HG03025 (cell line): Measurements from ENCODE around the gene TAX1BP1.

Experiments
- ATAC-seq: cut with Tn5 transposase; IDR thresholded peaks from one replicate; pipeline ENCODE4 v1.9.1; 2021; ENCODE audit warnings: mild to moderate bottlenecking, moderate library complexity; ENCODE audit not compliant: unreplicated experiment, low FRiP score

The TAX1BP1 gene

DNA sequence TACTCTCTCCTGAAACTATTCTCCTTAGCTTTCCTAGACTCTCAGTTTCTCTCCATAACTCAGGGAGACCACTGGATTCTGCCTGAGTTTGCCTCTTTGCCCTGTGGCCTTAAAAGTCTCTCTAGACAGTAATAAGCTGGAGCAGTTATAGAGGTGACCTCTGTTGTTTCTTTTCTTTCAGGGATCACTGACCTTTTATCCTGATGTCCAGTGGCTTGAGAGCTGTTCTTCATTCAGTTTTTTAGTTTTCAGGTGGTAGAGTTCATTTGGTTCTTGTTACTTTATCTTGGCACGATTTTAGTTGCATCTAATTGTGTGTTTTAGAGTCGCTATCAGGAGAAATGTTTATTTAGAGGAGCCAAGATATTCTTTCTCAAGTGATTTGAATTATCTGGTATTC lies 37.7 kb downstream of the TAX1BP1 start:
- no peak for ATAC-seq

GRCh38 chr7:27779873-27780272 lies 39.9 kb downstream of the TAX1BP1 start:
- no peak for ATAC-seq

DNA sequence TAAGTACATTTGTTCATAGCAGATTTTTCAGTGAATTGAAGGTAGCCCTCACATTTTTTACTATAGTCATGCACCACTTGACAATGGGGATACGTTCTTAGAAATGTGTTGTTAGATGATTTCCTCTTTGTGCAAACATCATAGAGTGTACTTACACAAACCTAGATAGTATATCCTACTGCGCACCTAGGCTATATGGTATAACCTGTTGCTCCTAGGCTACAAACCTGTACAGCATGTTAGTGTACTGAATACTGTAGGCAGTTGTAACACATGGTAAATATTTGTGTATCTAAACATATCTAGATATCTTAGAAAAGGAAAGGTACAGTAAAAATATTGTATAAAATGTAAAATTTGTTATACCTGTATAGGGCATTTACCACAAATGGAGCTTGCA lies 41.2 kb downstream of the TAX1BP1 start:
- ATAC-seq = no peak

DNA sequence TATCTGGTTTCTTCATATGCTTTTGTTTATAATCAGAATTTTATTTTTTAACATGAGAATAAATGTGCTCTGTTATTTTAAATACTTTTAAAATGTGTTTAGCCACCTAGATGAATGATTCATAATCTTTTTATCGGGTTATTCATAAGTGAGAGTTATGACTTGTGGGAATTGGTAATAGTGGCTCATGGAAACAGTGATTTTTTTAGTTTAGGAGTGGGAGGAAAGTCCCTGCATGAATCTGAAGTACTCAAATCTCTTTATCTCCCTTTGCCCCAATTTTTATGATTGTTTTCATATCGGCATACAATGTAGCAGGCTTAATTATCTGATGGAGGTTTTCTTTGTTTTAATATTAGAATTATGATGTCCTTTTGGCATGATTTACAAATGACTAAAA lies 42.9 kb downstream of the TAX1BP1 start:
- no peak for ATAC-seq

- ATAC-seq = no peak
Measured at GRCh38 chr7:27784399-27785053, 44.6 kb downstream of the TAX1BP1 start.

DNA sequence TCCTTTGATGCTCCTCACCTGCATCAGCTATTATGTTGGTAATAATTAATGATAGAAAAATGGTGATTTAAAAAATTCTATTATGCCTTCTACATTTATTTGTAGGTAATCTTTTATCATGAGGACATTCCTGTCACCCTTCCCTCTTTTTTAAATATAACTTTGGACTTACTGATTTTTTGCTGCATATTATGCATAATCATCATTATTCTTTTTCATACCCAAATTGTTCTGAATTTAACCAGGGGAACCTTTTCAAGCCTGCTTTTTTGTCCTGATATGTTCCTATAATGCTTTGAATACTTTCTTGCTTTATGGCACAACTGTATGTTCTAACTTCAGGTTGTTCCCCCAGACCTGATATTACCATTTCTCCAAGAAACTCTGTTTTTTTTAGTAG lies 48.5 kb downstream of the TAX1BP1 start:
- ATAC-seq = no peak

DNA sequence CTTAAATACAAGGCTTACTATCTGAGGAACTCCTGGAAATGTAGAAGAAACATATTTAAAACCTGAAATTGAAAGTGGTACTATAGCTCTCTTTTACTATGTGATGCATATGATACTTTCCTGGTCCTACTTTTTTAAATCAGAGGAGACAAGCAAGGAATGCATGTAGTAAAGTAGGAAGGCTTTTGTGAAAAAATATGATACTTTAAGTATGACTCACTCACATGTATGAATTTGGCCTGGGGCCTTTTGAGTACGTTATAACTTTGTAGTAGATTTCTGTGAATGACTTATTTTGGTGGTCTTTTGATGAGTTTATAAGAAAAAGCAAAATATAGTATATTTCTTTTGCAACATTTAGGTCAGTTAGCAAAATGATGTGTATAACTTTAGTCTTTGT lies 53.8 kb downstream of the TAX1BP1 start:
- no peak for ATAC-seq

DNA sequence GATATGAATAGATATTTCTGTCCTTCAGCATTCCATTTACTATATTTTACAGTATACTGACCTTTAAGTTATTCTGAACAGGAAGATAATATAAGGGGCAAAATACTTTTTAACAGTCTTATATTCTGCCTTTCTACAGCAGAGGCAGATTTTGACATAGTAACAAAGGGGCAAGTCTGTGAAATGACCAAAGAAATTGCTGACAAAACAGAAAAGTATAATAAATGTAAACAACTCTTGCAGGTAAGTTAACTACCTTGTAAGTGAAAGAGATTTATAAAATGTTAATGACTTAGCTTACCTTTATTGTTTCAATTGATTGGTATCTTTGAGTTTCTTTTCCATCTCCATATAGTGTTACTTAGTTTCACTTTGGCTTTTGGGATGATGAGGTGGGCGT lies 56.0 kb downstream of the TAX1BP1 start:
- no peak for ATAC-seq

DNA sequence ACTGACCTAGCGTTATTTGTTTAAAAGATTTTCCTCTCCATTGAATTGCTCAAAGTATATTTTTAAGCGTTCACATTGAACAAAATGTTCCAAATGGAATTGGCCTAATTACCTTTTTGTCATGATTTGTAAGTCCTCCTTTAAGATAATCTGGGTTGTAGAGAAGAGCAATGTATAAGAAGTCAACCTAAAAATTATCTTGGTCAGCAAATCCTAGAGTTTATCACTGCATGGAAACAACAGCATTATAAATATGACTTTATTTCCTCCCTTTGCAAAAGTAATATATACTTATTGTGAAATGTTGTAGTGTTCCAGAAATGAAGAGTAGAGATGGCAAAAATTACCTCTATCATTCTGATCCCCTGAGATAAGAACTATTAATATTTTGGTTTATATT lies 59.2 kb downstream of the TAX1BP1 start:
- ATAC-seq = no peak

- ATAC-seq = no peak
Measured at GRCh38 chr7:27802999-27803398, 63.0 kb downstream of the TAX1BP1 start.

DNA sequence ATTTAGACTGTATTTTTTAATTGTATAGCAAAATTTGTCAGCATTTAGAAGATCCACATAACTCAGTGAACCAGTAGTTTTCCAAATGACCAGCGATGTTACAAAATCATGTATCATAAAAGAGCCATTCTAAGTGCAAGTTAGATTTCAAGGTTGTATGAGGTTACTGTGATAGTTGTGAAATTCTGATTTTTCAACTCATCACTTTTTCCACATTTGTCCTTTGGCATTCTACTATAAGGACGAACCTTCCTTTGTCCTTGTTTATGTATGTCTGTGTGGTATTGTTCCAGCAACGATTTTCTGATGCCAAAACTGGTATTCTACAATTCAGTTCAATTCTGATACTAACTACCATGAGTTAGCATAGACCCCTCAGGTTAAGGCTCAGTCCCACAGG lies 64.2 kb downstream of the TAX1BP1 start:
- no peak for ATAC-seq

DNA sequence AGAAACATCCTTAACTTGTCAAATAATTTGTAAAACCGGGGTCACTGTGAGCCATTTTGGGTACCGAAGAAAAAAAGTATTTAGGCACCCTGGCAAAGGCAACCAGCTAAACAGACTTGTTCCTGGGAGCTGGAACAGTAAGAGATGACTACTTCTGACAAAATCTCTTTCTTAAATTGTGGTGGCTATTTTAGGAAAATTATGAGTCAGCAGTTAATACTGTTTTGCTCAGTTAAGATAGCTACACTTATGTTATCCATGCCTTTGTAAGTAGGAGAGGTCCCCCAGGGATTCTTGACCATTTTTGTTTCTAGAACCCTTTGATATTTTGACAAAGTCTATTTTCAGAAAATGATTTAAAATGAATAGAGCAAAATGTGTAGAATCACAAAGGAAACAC lies 68.7 kb downstream of the TAX1BP1 start:
- no peak for ATAC-seq

- no peak for ATAC-seq
Measured at GRCh38 chr7:27810186-27810585, 70.2 kb downstream of the TAX1BP1 start.

- ATAC-seq = no peak
Measured at GRCh38 chr7:27812706-27813105, 72.7 kb downstream of the TAX1BP1 start.

- no peak for ATAC-seq
Measured at GRCh38 chr7:27822245-27822644, 82.3 kb downstream of the TAX1BP1 start.

GRCh38 chr7:27825891-27826290 lies 85.9 kb downstream of the TAX1BP1 start:
- no peak for ATAC-seq

DNA sequence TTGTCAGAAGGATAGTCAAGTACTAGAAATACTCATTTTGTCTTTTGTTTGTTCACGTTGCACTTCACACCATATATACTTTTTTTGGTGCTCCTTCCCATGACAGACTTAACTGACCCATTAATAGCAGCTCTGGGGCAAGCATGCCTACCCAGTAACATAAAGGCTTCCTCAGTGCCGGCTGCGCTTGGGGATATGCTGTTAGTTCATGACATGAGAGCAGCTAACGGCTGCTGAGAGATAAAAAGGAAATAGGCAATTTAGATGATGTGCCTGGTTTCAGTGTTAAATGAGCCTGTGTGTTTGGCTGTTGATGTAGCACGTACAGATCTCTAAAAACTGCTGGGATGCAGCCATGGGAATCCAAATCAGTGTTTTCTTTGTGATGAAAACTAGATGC lies 86.4 kb downstream of the TAX1BP1 start:
- no peak for ATAC-seq

DNA sequence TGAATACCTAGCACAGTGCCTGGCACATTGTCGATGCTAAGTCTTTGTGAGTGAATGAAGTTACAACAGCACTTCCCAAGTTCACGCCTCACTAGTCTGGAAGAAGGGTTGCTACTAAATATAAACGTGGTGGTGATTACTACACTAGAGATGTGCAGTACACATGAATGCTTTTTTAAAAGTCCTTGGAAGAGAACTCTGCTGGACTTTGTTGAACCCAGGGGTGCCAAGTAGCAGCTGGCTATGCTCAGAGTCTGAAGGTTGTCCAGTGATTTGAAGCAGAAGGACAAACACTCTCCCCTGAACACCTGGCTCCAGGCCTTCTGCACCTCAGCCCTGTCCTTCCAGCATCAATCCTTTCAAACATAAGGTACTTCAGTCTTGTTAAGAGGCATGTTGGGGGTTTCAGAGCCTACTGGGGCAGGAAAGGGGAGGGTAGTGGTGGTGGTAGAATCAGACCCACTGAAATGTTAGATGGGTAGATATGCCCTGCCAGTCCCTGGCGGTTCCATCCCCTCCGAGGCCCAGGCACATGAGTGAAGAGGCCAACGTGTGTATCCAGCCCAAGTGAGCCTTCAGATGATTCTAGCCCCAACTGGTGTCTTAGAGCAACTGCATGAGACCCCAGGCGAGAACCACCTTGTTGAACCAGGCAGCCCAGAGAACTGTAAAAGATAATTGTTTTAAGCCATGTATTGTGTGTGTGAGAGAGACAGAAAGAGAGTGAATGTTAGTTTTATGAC lies 94.4 kb downstream of the TAX1BP1 start:
- no peak for ATAC-seq

- no peak for ATAC-seq
Measured at GRCh38 chr7:27835376-27835775, 95.4 kb downstream of the TAX1BP1 start.

GRCh38 chr7:27836536-27836935 lies 96.6 kb downstream of the TAX1BP1 start:
- ATAC-seq = no peak

DNA sequence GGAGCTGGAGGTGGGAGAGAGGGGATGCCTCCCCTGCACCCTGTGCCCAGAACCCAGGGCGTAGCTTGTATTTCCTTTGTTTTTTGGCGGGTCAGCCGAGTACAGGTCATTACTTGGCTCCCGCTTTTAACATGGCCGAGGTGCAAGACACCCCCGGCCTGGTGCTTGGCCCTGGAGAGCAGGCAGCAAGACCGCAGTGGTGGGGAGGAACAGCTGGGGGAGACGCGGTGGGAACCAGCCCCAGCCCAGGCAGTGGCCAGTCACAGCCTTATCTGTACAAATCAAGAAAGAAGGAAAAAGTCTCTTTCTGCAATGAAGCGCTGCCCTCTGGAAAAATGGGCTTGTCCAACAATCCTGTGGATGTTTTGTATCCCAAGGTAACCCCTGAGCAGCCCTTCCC lies 99.1 kb downstream of the TAX1BP1 start:
- ATAC-seq = no peak

GRCh38 chr7:27840313-27840712 lies 100.4 kb downstream of the TAX1BP1 start:
- no peak for ATAC-seq
